ENCODE measurements around the gene TNFRSF1B.

GRCh38 chr1:12181568-12181967 is 14.8 kb downstream of the TNFRSF1B start:
- TF ChIP-seq POLR2A (IDR thresholded peaks at IDR 0.05) (no peak), CTCF (IDR thresholded peaks at IDR 0.05) (no peak), EP300 (IDR thresholded peaks at IDR 0.05) (no peak), POLR2AphosphoS5 (IDR thresholded peaks at IDR 0.05) (no peak)
